GM19239 (cell line): ENCODE data around the gene TOMM40L.
"Not testable (repeated sequence)": the region's sequence is repeated elsewhere in the genome, so short reads cannot be mapped to it uniquely, and the experiment has no call there.

Experiments used
- DNase-seq: peaks from one replicate; pipeline ENCODE4 v3.0.0; 2011; ENCODE audit warnings: low spot score; ENCODE audit not compliant: insufficient read length
- FAIRE-seq: peaks from 2 replicates; lab custom pipeline; 2011; peaks lifted over from hg19 to GRCh38; lab: Jason Lieb, UNC

Gene TOMM40L

DNA sequence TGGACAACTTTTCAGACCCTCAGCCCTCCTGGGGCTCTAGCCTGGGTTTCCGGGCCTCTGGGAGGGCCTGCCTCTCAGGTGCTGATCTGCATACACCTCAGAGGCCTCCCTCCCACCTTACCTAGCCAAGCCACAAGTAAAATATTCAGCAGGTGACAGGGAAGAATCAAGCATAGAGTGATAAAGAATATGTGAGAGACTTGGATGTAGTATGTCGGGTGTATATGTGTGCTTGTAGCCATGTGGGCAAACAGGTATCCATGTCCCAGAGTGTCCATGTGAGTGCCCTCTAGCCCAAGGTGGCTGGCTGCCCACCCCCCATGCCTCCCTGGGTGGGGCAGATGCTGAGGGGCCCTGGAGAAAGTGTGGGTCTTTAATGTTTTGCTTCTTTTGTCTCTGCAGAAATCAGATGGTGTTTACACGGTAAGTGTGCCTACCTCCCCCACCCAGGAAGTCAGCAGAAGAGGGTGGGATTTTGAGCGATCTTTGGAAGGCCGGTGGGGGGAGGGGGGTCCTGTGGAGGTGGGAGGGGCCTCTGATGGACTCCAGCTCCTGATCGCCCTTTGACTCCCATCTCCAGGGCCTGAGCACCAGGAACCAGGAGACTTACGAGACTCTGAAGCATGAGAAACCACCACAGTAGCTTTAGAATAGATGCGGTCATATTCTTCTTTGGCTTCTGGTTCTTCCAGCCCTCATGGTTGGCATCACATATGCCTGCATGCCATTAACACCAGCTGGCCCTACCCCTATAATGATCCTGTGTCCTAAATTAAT, 7.4 kb upstream of the TOMM40L start:
- no peak for DNase-seq
- FAIRE-seq, result no peak

DNA sequence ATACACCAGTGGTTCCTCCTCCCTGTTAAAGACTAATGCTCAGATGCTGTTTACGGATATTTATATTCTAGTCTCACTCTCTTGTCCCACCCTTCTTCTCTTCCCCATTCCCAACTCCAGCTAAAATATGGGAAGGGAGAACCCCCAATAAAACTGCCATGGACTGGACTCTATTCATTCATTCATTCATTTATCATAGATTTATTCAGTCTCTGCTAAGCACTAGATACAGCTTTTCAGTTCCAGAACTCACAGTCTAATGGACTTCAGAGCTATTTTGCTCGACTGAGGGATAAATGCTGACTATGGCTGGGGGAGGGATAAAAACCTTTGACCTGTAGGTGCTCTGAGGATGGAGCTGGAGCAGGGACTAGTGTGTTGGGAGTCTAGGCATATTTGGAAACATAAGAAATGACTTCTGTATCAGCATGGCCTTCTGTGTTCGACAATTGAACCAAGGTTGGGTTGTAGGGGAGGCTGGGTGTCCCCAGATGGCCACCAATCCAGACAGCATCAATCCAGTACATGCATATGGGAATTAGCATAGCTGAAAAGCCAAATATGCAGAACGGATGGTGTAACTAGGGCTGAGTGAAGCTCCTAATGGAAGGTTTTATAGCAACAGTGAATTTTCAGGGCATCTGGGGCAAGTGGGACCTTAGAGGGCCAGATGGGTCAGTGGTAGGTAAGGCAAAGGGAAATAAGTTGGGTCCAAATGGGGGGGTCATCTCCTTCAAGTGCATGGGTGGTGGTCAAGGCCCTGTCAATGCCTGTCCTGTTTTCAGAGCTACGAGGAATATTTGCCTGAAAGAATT, 6.6 kb upstream of the TOMM40L start:
- DNase-seq (no peak), FAIRE-seq (no peak)

DNA sequence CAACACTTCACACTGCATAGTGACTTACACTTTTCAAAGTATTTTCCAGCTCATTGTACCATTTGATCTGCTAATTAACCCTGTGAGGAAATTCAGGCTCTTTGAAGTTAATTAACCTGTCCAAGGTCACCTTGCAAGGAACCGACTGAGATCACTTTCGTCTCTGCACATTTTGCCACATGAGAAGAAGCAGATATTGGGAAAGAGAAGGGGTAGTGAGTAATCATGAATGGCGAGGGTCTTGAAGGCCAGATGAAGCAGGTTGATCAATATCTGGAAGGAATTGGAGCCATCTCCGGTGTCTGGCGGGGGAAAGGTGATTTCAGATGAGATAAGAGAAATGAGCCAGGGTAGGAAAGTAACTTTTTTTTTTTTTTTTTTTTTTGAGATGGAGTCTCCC, 5.9 kb upstream of the TOMM40L start:
- FAIRE-seq (no peak), DNase-seq (no peak)

DNA sequence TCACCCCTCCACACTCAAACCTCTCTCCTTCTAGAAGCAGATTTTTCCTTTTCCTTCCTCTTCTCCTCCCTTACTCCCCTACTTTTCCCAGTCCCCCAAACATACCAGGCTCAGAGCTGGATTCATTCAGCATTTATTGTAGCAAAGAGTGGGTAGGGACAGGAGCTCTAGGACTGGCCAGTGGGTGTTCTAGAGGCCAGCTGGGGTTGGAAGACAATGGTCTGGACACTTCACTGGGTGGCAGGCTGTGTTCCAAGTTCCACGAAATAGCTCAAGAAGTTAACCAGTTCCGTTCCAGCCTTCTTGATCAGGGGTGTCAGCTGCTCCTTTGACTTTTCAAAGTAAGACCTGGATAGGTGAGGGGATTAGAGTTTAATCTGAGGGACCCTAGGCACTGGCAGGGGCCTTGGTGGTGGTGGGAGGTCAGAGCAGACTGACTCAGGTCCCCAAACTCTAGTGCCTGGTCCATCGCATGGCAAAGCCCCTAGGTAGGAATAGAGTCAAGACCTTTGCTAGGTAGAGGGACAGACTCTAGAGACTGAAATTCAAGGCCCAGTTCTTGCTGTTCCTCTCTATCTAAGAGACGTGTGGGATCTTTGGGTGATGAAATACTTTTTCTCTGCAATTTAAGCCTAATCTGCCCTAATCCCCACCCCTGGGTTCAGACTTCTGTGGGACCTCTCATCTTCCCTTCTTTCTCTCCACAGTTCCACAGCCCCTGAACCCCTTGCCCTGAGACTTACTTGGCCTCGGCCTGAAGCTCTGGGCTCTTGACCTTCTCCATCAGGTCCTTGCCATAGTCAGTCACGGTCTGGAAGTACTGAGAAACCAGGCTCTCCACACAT, 3.5 kb upstream of the TOMM40L start:
- DNase-seq (no peak), FAIRE-seq (no peak)

DNA sequence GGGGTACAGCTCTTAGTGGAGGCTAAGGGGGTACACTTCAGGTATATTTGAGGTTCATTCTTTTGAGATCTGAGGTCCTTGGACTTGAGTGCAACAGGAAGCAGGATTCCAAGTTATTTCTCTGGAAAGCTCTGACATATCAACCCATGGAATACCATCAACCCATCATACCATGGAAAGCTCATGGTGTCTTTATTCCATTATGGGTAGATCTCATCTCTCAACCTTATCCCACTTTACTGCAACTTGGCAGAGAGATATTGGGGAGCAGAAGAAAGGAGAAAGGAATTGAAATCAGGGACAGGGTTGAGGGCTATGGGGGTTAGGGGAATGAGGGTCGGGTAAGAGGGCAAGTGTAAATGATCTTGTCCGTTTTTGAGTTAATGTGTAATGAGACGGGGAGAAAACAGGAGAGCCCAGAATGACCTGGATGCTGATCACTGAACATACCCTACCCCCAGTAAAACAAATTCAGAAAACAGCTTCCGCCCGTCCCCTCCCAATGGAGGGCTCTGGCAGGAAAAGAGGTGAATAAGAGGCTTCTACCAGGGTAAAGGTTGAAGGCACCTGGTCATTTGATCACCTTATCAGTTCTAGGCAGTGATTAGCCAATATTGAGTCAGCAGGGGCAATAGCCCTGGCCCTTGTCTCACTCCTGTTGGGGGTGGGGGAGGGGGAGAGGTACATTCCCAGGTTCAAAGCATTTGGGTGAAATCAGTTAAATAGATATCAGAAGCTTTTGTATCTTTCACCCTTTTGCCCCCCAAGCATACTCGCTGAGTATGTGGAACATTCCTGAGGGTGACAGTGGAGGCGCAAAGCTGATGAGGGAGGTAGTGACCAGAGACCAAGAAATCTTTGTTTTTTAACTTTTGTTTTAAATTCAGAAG, 1.8 kb upstream of the TOMM40L start:
- FAIRE-seq (no peak), DNase-seq (no peak)

DNA sequence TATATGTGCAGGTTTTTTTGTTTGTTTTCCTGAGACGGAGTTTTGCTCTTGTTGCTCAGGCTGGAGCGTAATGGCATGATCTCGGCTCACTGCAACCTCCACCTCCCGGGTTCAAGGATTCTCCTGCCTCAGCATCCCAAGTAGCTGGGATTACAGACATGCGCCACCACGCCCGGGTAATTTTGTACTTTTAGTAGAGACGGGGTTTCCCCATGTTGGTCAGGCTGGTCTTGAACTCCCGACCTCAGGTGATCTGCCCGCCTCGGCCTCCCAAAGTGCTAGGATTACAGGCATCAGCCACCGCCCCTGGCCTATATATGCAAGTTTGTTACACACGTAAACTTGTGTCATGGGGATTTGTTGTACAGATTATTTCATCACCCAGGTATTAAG, 1.2 kb upstream of the TOMM40L start:
- FAIRE-seq, DNase-seq: not testable (repeated sequence)

DNA sequence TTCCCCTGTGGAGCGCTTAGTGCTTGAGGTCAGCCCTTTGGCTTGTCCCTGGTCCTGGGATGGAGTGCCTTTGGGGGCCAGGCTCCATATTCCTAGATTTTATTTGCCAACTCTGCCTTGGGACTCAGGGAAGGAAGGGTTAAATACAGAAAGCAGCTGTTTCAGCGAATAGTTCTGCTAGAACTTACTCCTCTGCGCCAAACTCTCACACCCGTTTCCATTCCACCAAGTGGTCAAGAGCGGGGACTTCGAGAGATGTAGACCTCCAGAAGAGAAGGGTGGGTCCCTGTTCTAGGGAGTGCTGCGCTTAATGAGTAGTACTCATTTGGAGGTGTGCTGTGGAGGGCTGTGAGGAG, 704 bp upstream of the TOMM40L start:
- DNase-seq, result no peak
- FAIRE-seq, result no peak

DNA sequence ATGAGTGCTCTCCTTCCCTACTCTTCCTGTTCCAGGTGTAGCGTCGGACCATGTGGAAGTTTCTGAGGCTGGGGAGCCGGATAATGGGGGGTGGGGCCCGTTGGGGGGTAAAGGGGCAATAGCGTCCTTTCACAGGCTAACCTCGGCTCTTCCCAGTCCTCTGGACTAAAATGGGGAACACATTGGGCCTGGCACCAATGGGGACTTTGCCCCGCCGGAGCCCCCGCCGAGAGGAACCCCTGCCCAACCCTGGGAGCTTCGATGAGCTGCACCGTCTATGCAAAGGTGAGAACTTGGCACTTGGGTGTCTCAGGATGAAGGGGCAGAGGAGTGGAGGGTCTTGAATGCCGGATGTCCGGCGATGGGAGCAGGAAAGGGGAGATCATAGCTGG, 456 bp downstream of the TOMM40L start:
- DNase-seq (no peak), FAIRE-seq (no peak)

DNA sequence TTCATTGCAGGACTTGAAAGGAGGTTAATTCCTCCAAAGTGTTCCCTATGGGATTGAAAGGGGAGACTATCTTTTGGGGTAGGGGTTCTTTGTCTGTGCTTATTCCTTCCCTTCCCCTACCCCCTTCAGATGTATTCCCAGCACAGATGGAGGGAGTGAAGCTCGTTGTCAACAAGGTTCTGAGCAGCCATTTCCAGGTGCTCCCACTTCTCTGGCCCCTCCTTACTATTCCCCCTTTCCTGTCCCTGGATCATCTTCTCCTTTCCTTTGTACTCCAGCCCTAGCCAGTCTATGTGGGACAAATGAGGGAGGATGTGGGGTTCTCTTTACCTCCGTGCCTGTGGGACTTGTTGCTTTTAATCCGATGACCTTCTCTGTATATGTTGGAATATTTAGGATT, 899 bp downstream of the TOMM40L start:
- FAIRE-seq, result no peak
- no peak for DNase-seq

DNA sequence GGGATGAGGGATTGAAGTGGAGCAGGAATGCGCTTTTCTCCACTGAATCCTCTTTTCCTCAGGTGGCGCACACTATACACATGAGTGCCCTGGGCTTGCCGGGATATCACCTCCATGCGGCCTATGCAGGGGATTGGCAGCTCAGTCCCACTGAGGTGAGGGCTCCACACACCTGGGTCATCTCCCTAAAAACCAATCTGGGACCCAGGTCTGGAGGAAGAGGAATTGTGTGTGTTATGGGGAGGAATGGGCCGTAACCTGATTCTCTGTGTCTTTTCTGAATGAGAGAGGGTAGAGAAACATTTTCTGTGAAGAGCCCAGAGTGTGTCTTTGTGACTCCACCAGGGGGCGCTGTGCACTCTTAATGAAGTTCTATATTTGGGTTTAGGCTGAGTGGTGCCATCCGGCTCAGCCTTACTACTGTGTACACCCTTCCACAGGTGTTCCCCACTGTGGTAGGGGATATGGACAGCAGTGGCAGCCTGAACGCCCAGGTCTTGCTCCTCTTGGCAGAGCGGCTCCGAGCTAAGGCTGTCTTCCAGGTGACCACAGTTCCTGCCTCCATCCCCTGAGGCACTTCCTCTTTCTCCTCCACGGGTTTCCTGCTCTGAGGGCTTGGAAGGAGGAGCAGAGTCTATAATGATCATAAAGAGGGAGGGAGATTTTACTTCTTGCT, 1.5 kb downstream of the TOMM40L start:
- DNase-seq (peak; percentile 67), FAIRE-seq (peak; percentile 88)

DNA sequence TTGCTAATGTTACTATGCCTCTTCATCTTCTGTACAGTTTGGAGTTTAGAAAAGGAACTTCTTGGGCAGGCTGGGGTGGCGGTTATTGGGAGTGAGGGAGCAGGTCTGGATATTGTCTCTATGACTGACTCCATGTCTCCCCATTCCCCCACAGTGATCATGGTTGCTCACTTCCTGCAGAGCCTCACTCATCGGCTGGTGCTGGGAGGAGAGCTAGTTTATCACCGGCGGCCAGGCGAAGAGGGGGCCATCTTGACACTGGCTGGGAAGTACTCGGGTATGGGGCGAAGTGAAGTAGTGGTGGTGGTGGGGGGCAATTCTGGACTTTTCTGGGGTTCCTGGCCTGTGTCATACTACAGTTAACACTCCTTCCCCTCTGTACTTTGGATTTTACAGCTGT, 2.2 kb downstream of the TOMM40L start:
- DNase-seq (no peak), FAIRE-seq (no peak)

DNA sequence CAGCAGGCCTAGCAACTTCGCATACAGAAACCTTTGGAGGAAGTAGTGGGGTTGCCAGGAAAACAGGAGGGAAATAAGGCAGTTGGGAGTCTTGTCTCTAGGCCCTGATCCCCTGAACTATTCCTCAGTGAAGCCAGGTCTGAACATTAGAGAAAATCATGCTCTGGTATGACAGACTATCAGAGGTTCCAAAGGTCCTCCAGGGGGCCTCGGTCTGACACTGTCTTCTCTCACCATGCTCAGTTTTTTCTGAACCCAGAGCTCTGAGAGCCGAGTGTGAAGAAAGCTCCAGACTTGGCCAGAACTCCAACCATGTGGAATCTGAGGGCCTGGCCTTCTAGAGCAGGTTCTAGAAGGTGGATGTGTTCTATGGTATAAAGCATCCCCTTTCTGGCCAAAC, 4.0 kb downstream of the TOMM40L start:
- DNase-seq (no peak), FAIRE-seq (no peak)

DNA sequence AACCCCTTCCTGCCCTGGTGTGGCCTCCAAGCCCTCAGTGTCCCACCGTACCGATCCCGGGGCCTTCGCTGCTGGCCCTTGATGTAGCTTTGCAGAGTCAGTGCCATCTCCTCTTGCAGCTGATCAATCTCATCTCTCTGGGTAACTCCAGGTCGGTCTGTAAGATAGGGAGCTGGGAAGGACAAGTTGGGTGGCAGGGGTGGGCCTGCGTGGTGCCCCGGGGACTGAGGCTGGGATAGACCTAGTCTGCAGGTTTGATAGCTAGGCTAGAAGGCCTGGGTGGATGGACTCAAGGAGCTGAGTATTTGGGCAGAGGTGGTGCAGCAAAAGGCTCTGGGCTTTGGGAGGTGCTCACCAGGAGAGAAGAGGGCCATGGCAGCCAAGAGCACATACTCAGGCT, 4.9 kb downstream of the TOMM40L start:
- DNase-seq, result no peak
- no peak for FAIRE-seq

DNA sequence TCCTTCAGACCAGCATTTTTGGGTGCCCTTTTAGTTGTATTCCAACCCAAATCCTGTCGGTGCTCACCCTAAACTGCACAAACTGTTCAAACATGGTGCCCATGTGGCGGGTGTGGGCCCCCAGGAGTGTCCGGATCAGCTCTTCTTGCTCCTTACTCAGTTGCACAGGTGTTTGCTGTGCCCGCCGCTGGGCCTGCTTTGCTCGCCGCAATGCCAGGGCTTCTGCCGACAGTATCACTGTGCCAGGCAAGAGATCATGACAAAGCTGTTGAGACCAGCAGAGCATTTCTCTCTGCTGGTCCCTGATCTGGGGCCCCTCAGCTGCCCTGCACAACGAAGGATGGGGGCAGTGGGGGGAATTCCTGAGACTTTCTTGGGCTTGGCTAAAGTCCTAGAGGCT, 7.2 kb downstream of the TOMM40L start:
- DNase-seq (no peak), FAIRE-seq (no peak)

DNA sequence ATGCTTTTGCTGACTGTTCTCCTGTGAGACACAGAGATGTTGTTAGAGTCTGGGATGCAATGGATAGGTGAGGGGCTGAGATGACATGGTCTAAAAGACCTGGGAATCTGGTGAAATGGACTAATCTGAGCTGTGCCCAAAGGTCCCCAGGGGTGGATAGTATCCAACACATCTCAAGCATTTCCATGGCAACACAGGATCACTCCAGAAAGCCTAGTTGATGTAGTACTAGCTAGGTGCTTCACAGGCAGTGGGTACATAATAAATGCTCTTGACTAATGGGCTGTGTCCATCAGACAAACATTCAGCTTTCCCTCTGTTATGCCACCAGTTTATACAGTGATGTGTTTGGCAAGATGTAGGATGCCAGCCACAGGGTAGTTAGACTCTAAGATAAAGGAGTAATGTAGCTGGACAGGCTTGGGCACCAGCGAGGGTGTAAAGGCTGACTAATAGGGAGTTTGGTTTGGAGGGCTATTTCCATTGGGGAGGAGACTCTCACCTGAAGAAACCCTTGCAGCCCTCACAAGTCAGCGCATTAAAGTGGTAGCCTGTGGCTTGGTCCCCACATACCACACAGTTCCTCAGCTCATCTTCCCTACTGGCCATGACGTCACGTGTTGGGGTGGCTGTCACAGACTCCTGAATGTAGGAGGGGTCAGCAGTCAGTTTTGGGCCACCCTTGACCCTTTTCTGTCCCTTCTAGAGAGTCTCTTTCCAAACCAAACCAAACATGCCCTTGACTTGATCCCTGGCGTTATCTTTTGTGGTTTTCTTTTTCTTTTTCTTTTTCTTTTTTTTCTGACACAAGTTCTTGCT, 10.3 kb downstream of the TOMM40L start:
- no peak for FAIRE-seq
- no peak for DNase-seq

DNA sequence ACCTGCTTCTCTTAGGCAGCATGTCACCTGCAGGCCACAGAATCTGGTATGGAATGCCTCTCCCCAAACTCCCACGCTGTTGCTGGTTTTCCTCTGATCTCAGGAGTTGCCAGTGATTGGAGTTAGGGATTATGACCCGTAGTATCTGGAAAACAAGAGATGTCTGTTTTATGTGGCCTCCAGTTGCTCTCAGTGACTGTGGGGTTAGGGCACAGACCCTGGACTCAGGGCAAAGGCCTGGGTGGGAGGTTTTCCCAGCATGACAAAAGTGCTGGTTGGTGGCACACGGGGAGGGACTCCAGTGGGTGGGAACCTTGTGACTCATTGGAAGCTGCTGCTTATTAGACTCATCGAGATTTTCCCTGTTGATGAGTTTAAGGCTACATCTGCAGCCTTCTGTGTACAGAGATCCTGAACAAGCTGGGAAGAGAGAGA, 12.2 kb downstream of the TOMM40L start, which contains the start of gene NR1I3:
TSS of gene NR1I3 (minus strand) at position 165 of the 435 bp plus-strand sequence. CDS start 1,638 bp downstream, outside the sequence.
- FAIRE-seq, result no peak
- no peak for DNase-seq

DNA sequence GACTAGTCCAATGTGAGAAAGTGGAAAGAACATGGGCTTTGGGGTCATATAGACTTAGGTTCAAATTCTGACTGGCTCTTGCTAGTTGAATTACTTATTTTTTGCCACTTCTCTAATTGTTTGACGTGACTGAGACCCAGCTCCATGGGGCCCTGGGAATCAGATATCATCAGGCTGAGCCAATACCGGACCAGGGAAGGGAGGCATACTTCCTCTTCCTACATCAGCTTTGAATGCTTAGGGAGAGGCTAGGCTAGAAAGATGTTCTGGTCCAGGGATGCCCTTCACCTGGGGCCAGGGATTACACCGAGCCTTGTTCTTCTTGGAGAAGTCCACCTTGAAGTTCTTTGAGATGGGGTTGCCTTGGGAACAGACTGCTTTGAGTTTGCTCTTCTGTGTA, 15.8 kb downstream of the TOMM40L start:
- FAIRE-seq, result no peak
- DNase-seq, result no peak

DNA sequence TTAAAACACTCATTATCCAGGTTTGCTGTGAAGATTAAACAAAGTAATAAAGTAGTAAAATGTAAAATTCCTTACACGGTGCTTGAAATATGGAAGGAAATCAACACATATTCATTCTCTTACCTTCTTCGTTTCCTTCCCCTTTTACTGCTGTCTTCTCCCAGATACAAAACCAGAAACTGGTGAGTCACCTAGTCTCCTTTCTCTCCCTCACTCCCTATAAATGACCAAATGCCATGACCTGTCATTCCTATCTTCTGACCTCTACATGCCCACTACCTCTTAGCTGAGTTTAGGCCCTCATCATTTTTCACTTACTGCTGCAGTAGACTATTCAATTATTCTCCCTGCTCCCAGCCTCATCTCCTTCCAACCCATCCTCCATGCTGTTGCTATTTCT, 16.5 kb downstream of the TOMM40L start:
- no peak for FAIRE-seq
- no peak for DNase-seq
